K562 (cell line): ENCODE measurements around the gene PUS3. TPM values are rescaled to one million over a fixed set of nuclear protein-coding genes. Genes with fewer than 3 reads are reported as not detected.
A peak's percentile ranks its signal among the peaks of the same experiment; 100 is the strongest.

ENCODE experiments used
- ATAC-seq: fragments of 200-7000 bp; cut with Tn5 transposase; 3 replicates; pipeline ENCODE4 v1.9.1; 2020; ENCODE audit warnings: moderate library complexity
- BruUV-seq: library from RNA; stranded (reverse); fragments of 400-500 nt; replicated peaks from 2 replicates; lab custom pipeline; 2021; lab: Mats Ljungman, UMichigan
- CTCF ChIA-PET: fragments of 300-600 bp; formaldehyde crosslinking; extraction: SDS; loops from one replicate; lab custom pipeline; 2021; ENCODE audit warnings: low intra/inter-chr PET ratio; lab: Yijun Ruan, JAX
- POLR2A ChIA-PET: fragments of 300-600, 350-650 bp; sonication (Branson Sonifier 250); formaldehyde crosslinking; extraction: SDS; loops from one replicate; lab custom pipeline; 2021; ENCODE audit warnings: antibody characterized with exemption, inconsistent platforms; lab: Yijun Ruan, JAX
- DNase-seq, 4 experiments: peaks; one replicate each; pipeline versions ENCODE4 v3.0.0 to v3.0.0-alpha.2; 2011 to 2018; ENCODE audit warnings: low spot score in 3 of 4, mixed read lengths in 3 of 4; ENCODE audit errors: extremely low read depth in 1 of 4
- FAIRE-seq: peaks from 2 replicates; lab custom pipeline; 2011; peaks lifted over from hg19 to GRCh38; lab: Jason Lieb, UNC
- H2AFZ ChIP-seq: 2 replicates; pipeline ENCODE4 v1.6.0; 2011; ENCODE audit warnings: low read depth, low read length, control low read depth, inconsistent platforms
- H3K27ac ChIP-seq: fragments of 200-600 bp; 3 replicates; pipeline ENCODE4 v1.8.0; 2011; ENCODE audit warnings: low read depth, mild to moderate bottlenecking, control low read depth, inconsistent platforms, low read length, moderate library complexity, mixed read lengths; ENCODE audit errors: extremely low read depth
- H3K27me3 ChIP-seq, 2 experiments: fragments of 300-600 bp in 1 of 2; 2 replicates in 1 of 2; 3 replicates in 1 of 2; pipeline versions ENCODE4 v1.6.0 to v1.8.0; 2011; ENCODE audit warnings: inconsistent platforms in 2 of 2, low read length in 2 of 2, mild to moderate bottlenecking in 1 of 2, mixed read lengths in 1 of 2, moderate library complexity in 1 of 2; ENCODE audit not compliant: control insufficient read depth in 2 of 2, insufficient read depth in 2 of 2
- H3K36me3 ChIP-seq: fragments of 300-600 bp; 3 replicates; pipeline ENCODE4 v1.8.0; 2011; ENCODE audit warnings: mild to moderate bottlenecking, low read length, inconsistent platforms; ENCODE audit not compliant: control insufficient read depth, insufficient read depth
- H3K4me1 ChIP-seq, 2 experiments: fragments of 200-600 bp in 1 of 2; replicated peaks in 1 of 2; 2 replicates in 1 of 2; 3 replicates in 1 of 2; pipeline versions ENCODE4 v1.5.1 to v1.8.0; 2011; ENCODE audit warnings: inconsistent platforms in 2 of 2, low read length in 2 of 2, mild to moderate bottlenecking in 1 of 2, mixed read lengths in 1 of 2, moderate library complexity in 1 of 2; ENCODE audit not compliant: control insufficient read depth in 2 of 2, insufficient read depth in 2 of 2
- H3K4me2 ChIP-seq: 2 replicates; pipeline ENCODE4 v1.6.1; 2011; ENCODE audit warnings: low read length, control low read depth, inconsistent platforms, mixed read lengths; ENCODE audit not compliant: insufficient read depth
- H3K4me3 ChIP-seq: fragments of 200-600 bp; sonication (generic), shearing (Covaris generic); 2 replicates; pipeline ENCODE4 v1.5.1; 2016; ENCODE audit warnings: control low read depth, inconsistent platforms
- H3K79me2 ChIP-seq: fragments of 200-600 bp; 3 replicates; pipeline ENCODE4 v1.8.0; 2011; ENCODE audit warnings: low read length, inconsistent platforms; ENCODE audit not compliant: control insufficient read depth, insufficient read depth
- H3K9ac ChIP-seq, 2 experiments: 2 replicates each; pipeline versions ENCODE4 v1.6.0 to v1.6.1; 2011; ENCODE audit warnings: low read depth in 2 of 2, low read length in 2 of 2, control low read depth in 1 of 2, inconsistent platforms in 1 of 2, mild to moderate bottlenecking in 1 of 2, mixed read lengths in 1 of 2; ENCODE audit not compliant: insufficient read depth in 1 of 2
- H3K9me1 ChIP-seq: one replicate; pipeline ENCODE4 v1.6.0; 2011; ENCODE audit warnings: inconsistent platforms, mild to moderate bottlenecking, low read length, moderate library complexity; ENCODE audit not compliant: control insufficient read depth, insufficient read depth
- H3K9me3 ChIP-seq: replicated peaks from 2 replicates; pipeline ENCODE4 v1.5.1; 2011; ENCODE audit warnings: low read depth, low read length, inconsistent platforms; ENCODE audit not compliant: control insufficient read depth, insufficient read depth
- H4K20me1 ChIP-seq: replicated peaks from 2 replicates; pipeline ENCODE4 v1.6.1; 2011; ENCODE audit warnings: low read length, inconsistent platforms, mixed read lengths; ENCODE audit not compliant: control insufficient read depth, insufficient read depth
- CBX3 ChIP-seq, 2 experiments: IDR thresholded peaks; 1 replicate in 1 of 2; 2 replicates in 1 of 2; pipeline ENCODE4 v1.6.1; 2012; ENCODE audit warnings: inconsistent platforms in 2 of 2, low read length in 2 of 2, borderline replicate concordance in 1 of 2, control low read depth in 1 of 2
- DIDO1 ChIP-seq: fragments of 450-650 bp; IDR thresholded peaks from 2 replicates; pipeline ENCODE4 v1.6.1; 2016; ENCODE audit warnings: low read depth, missing biosample characterization, missing genetic modification characterization
- EP300 ChIP-seq: IDR thresholded peaks from 2 replicates; pipeline ENCODE4 v1.6.1; 2012; ENCODE audit warnings: low read length, improper control_type of control experiment
- RBM17 ChIP-seq: fragments of 200-400 bp; formaldehyde crosslinking; IDR thresholded peaks from 2 replicates; pipeline ENCODE4 v1.6.1; 2017; ENCODE audit warnings: low read depth, mild to moderate bottlenecking, low read length, borderline replicate concordance
- SIN3A ChIP-seq, 2 experiments: fragments of 150-350 bp in 1 of 2; IDR thresholded peaks; 2 replicates each; pipeline ENCODE4 v1.6.1; 2011 to 2016; ENCODE audit warnings: borderline replicate concordance in 2 of 2, low read depth in 2 of 2, low read length in 2 of 2, mild to moderate bottlenecking in 2 of 2, moderate library complexity in 2 of 2; ENCODE audit not compliant: control insufficient read depth in 1 of 2
- SP2 ChIP-seq: IDR thresholded peaks from 2 replicates; pipeline ENCODE4 v1.6.1; 2011; ENCODE audit warnings: mild to moderate bottlenecking, low read depth, low read length, moderate library complexity; ENCODE audit not compliant: poor library complexity, severe bottlenecking; ENCODE audit errors: extremely low read depth
- ZNF134 ChIP-seq: fragments of 250-450 bp; sonication (Bioruptor Pico); conservative IDR thresholded peaks from 2 replicates; pipeline ENCODE4 v1.4.0; 2020
- ZNF551 ChIP-seq: fragments of 250-450 bp; sonication (Bioruptor Pico); IDR thresholded peaks from 2 replicates; pipeline ENCODE4 v1.5.0; 2021; ENCODE audit warnings: mild to moderate bottlenecking, moderate library complexity
- ZNF76 ChIP-seq: fragments of 250-450 bp; sonication (Bioruptor Pico); IDR thresholded peaks from 2 replicates; pipeline ENCODE4 v1.4.0; 2020; ENCODE audit warnings: mild to moderate bottlenecking, moderate library complexity, borderline replicate concordance
- WGBS: fragments of 100-300 bp; shearing (Covaris generic); methylation state at CpG from one replicate; pipeline ENCODE4 v1.1.6; 2016; ENCODE audit warnings: low coverage, mixed read lengths; ENCODE audit not compliant: insufficient coverage; ENCODE audit errors: missing lambda C conversion rate; 5-methylcytosine and 5-hydroxymethylcytosine counted together
- in situ Hi-C: fragments of 300-500 bp; cut with MboI; formaldehyde crosslinking; loops from 4 replicates; pipeline ENCODE4 v1.15.0; 2018; ENCODE audit warnings: inconsistent platforms, mixed read lengths
- intact Hi-C: fragments of 100-400 bp; cut with micrococcal nuclease; formaldehyde crosslinking; loops from 2 replicates; pipeline ENCODE4 v1.14.2; 2022
- polyA plus RNA-seq, 8 experiments: library from polyadenylated mRNA; depleted of rRNA in 4 of 8; stranded (reverse) in 5 of 8; unstranded in 3 of 8; fragments of >200 nt; fragmentation: Nextera tagmentation in 2 of 8; fragmentation: Illumina TruSeq in 1 of 8; extraction: Ambion mirVana in 2 of 8; extraction: Trizol in 1 of 8; gene quantifications; 2 replicates each; pipeline versions ENCODE4 v1.2.1 to v1.2.3, GENCODE V29; 2011 to 2014; ENCODE audit warnings: inconsistent platforms in 1 of 8, missing spikeins in 1 of 8
- total RNA-seq, 7 experiments: library from RNA; depleted of rRNA in 6 of 7; stranded (reverse); fragments of >200 nt in 6 of 7; fragmentation: Illumina TruSeq in 2 of 7; extraction: Trizol in 2 of 7; gene quantifications; 2 replicates each; pipeline versions ENCODE4 v1.2.1 to v1.2.3, GENCODE V29; 2011 to 2021; ENCODE audit warnings: low replicate concordance in 1 of 7
- TF ChIP-seq, protein P1 (sequence below), 2 experiments: fragments of 450-650 bp in 1 of 2; IDR thresholded peaks; 2 replicates each; pipeline ENCODE4 v1.6.1; 2011 to 2017; ENCODE audit warnings: low read depth in 2 of 2, antibody characterized with exemption in 1 of 2, borderline replicate concordance in 1 of 2, low read length in 1 of 2, mild to moderate bottlenecking in 1 of 2, mixed read lengths in 1 of 2; ENCODE audit not compliant: control insufficient read depth in 1 of 2
- TF ChIP-seq, protein P2 (sequence below): fragments of 450-650 bp; IDR thresholded peaks from 2 replicates; pipeline ENCODE4 v1.6.1; 2017; ENCODE audit warnings: mild to moderate bottlenecking, moderate library complexity
- TF ChIP-seq, protein P3 (sequence below): fragments of 450-650 bp; formaldehyde crosslinking; IDR thresholded peaks from 2 replicates; pipeline ENCODE4 v1.4.0; 2020; ENCODE audit warnings: mild to moderate bottlenecking, mixed read lengths

PUS3 gene
- total and polyA plus RNA-seq, 9 of the 15 experiments (the other 6 are each of a cell fraction or from before 2014, with no cell fraction given) = 16.5 to 49.2 (median 35.9) TPM

DNA sequence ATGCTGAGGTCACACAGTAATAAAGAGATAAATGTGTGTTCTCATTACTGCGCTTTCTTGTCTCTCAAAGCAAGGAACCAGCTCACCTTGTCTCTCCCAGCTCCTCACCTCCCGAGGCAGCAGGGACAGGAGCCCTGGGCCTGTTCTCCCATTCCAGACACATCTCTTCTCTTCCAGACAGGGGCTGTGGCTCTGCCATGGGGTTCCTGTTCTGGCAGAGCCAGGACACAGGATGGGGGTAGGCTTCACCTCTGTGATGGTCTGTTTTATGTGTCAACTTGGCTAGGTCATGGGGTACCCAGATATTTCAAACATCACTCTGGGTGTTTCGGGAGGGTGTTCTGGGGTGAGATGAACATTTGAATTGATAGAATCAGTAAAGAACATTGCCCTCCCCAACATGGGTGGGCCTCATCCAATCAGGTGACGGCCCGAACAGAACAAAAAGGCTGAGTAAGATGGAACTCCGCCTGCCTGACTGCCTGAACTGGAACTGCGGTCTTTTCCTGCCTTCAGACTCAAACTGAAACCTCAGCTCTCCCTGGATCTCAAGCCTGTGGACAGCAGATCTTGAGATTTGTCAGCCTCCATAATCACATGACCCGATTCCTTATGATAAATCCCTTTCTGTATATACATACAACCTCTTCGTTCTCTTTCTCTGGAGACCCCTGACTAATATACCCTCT is 40.8 kb upstream of the PUS3 start:
- H3K9me3 ChIP-seq = no peaks in the 10 kb centered on the region
- intact Hi-C loops = loop anchor here (5.0 kb wide), 1 partner anchor 248 kb away; no protein-coding TSS in a partner anchor
- no peaks in the 10 kb centered on the region for H3K36me3 ChIP-seq
- DNase-seq = no peak
- no TSS peak for BruUV-seq
- H2AFZ ChIP-seq = no peak overlapping the region
- CTCF ChIA-PET = no interaction called here
- no peaks in the 10 kb centered on the region for H3K79me2 ChIP-seq
- ATAC-seq = no peak
- POLR2A ChIA-PET = no interaction called here
- no peaks in the 10 kb centered on the region for H3K9me1 ChIP-seq
- H3K4me1 ChIP-seq = peaks cover 2 to 20% of the 10 kb centered on the region in 2 experiments; a peak in 3 of 5 replicates
- WGBS = 16% methylated on average over 9 of the region's 9 CpGs
- no peak overlapping the region for H3K4me2 ChIP-seq
- H4K20me1 ChIP-seq = peaks cover 5% of the 10 kb centered on the region
- H3K4me3 ChIP-seq = no peak overlapping the region
- in situ Hi-C loops = no loop called here
- peaks cover 23 to 65% of the 10 kb centered on the region in 2 experiments for H3K27me3 ChIP-seq
- H3K9ac ChIP-seq = no peak overlapping the region
- no peak overlapping the region for H3K27ac ChIP-seq
- no peak for FAIRE-seq
- TF ChIP-seq SIN3A (IDR thresholded peaks at IDR 0.05; ENCODE audit: borderline replicate concordance in 2 of 2, control insufficient read depth in 1 of 2, low read depth in 2 of 2, low read length in 2 of 2) (no peak), RBM17 (no peak), CBX3 (IDR thresholded peaks at IDR 0.05; ENCODE audit: borderline replicate concordance in 1 of 2, low read length in 2 of 2) (no peak), SP2 (no peak), ZNF551 (CRISPR knock-in tag) (no peak), ZNF76 (CRISPR knock-in tag) (no peak), ZNF134 (peak; percentile 99), EP300 (no peak), DIDO1 (tag) (no peak)
- TF ChIP-seq, protein P1, sequence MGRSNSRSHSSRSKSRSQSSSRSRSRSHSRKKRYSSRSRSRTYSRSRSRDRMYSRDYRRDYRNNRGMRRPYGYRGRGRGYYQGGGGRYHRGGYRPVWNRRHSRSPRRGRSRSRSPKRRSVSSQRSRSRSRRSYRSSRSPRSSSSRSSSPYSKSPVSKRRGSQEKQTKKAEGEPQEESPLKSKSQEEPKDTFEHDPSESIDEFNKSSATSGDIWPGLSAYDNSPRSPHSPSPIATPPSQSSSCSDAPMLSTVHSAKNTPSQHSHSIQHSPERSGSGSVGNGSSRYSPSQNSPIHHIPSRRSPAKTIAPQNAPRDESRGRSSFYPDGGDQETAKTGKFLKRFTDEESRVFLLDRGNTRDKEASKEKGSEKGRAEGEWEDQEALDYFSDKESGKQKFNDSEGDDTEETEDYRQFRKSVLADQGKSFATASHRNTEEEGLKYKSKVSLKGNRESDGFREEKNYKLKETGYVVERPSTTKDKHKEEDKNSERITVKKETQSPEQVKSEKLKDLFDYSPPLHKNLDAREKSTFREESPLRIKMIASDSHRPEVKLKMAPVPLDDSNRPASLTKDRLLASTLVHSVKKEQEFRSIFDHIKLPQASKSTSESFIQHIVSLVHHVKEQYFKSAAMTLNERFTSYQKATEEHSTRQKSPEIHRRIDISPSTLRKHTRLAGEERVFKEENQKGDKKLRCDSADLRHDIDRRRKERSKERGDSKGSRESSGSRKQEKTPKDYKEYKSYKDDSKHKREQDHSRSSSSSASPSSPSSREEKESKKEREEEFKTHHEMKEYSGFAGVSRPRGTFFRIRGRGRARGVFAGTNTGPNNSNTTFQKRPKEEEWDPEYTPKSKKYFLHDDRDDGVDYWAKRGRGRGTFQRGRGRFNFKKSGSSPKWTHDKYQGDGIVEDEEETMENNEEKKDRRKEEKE (IDR thresholded peaks at IDR 0.05; ENCODE audit: borderline replicate concordance in 1 of 2, control insufficient read depth in 1 of 2, low read depth in 2 of 2, low read length in 1 of 2) = no peak
- TF ChIP-seq, protein P2, sequence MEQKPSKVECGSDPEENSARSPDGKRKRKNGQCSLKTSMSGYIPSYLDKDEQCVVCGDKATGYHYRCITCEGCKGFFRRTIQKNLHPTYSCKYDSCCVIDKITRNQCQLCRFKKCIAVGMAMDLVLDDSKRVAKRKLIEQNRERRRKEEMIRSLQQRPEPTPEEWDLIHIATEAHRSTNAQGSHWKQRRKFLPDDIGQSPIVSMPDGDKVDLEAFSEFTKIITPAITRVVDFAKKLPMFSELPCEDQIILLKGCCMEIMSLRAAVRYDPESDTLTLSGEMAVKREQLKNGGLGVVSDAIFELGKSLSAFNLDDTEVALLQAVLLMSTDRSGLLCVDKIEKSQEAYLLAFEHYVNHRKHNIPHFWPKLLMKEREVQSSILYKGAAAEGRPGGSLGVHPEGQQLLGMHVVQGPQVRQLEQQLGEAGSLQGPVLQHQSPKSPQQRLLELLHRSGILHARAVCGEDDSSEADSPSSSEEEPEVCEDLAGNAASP = no peak
- TF ChIP-seq, protein P3, sequence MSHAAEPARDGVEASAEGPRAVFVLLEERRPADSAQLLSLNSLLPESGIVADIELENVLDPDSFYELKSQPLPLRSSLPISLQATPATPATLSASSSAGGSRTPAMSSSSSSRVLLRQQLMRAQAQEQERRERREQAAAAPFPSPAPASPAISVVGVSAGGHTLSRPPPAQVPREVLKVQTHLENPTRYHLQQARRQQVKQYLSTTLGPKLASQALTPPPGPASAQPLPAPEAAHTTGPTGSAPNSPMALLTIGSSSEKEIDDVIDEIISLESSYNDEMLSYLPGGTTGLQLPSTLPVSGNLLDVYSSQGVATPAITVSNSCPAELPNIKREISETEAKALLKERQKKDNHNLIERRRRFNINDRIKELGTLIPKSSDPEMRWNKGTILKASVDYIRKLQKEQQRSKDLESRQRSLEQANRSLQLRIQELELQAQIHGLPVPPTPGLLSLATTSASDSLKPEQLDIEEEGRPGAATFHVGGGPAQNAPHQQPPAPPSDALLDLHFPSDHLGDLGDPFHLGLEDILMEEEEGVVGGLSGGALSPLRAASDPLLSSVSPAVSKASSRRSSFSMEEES (CRISPR knock-in tag) = peak; percentile 56
